ENCODE measurements around the gene NUMA1. TPM values are rescaled to one million over a fixed set of nuclear protein-coding genes. Genes with fewer than 3 reads are reported as not detected.

Gene NUMA1
- total and polyA plus RNA-seq, 2 experiments from 2014 or later: 33.2 to 104 TPM

DNA sequence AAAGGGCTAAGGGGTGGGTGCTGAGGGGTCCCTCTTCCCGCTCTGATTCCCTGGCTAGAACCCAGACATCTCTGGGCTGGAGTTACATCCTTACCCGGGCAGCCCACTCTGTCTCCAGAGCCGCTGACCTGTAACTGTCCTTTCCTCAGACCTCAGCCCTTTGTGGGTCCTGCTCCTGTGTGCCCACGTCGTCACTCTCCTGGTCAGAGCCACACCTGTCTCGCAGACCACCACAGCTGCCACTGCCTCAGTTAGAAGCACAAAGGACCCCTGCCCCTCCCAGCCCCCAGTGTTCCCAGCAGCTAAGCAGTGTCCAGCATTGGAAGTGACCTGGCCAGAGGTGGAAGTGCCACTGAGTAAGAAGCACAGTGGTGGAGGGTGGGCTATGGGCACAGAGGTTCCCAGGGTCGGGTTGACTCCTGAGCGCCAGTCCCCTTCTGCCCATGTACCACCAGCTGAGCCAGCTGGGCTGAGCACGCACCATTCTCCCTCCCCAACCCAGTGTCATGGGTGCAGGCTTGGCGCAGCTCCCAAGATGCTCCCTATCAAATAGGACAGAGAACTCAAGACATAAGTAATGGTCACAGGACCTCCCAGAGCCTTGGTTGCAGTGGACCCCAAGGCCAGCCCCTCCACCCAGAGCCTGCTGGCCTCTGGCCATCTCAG is 80.0 kb downstream of the NUMA1 start (continued):
- TF ChIP-seq ZNF462 (CRISPR knock-in tag; IDR thresholded peaks at IDR 0.05): no peak

DNA sequence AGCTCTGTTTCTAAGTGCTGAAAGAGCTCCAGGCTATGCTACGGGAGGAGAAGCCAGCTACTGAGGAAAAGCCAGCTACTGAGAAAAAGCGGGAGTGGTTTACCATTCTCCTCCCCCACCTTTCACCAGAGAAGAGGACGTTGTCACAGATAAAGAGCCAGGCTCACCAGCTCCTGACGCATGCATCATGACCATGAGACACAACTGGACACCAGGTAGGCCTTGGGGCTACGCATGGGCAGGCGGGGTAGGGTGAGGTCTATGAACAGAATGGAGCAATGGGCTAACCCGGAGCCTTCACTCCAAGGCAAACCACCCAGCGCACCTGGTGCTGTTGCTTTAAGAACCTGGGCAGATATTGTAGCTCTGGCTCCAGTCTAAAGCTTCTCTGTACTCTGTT is 80.5 kb downstream of the NUMA1 start:
- TF ChIP-seq NANOG (IDR thresholded peaks at IDR 0.05; ENCODE audit: borderline replicate concordance) (no peak), STAT1 (IDR thresholded peaks at IDR 0.05; ENCODE audit: unreplicated experiment) (no peak)
- H3F3A ChIP-seq (replicated peaks; ENCODE audit: low read depth): no peaks in the 10 kb centered on the region; the same call in 1 of the 2 replicates
- H3K27me3 ChIP-seq (ENCODE audit: insufficient read depth): no peaks in the 10 kb centered on the region
- Mint-ChIP-seq H3K4me1 (no peaks in the 10 kb centered on the region; the same call in 2 of the 3 replicates), H3K9me3 (no peaks in the 10 kb centered on the region), H3K27me3 (ENCODE audit: insufficient read depth, low read depth, poor library complexity) (peaks cover 18% of the 10 kb centered on the region), H3K4me3 (no peak overlapping the region), H3K27ac (no peak overlapping the region), H3K36me3 (ENCODE audit: low read depth) (peaks cover 40% of the 10 kb centered on the region)
- H3K9me2 ChIP-seq (ENCODE audit: insufficient read depth): no peaks in the 10 kb centered on the region
- H3K79me2 ChIP-seq (replicated peaks; ENCODE audit: insufficient read depth): no peaks in the 10 kb centered on the region
- no peak overlapping the region for H3K4me2 ChIP-seq
- no peak for DNase-seq (ENCODE audit: low spot score)
- no peak overlapping the region for H3K27ac ChIP-seq (ENCODE audit: low read depth)
- no peak overlapping the region for H3K4me3 ChIP-seq
- no peaks in the 10 kb centered on the region for H3K4me1 ChIP-seq (ENCODE audit: insufficient read depth)
- ATAC-seq: no peak
- peaks cover 11% of the 10 kb centered on the region; the same call in 1 of the 2 replicates for H4K20me1 ChIP-seq (replicated peaks; ENCODE audit: insufficient read depth)
- no peak overlapping the region for H2AFZ ChIP-seq
- 0 out of 2 replicates have a peak, but pooled peaks cover 5% of the 10 kb centered on the region for H3K36me3 ChIP-seq (ENCODE audit: insufficient read depth)

DNA sequence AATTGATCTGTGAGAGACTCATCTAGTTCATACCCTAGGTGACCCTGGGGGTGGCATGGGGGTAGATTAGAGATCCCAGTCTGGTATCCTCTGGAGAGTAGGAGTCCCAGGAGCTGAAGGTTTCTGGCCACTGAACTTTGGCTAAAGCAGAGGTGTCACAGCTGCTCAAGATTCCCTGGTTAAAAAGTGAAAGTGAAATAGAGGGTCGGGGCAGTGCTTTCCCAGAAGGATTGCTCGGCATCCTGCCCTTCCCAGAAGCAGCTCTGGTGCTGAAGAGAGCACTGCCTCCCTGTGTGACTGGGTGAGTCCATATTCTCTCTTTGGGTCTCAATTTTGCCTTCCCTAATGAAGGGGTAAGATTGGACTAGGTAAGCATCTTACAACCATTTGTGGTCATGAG is 81.0 kb downstream of the NUMA1 start:
- Histone ChIP-seq H3K27ac (ENCODE audit: low read depth) (no peak overlapping the region), H3K27me3 (ENCODE audit: insufficient read depth) (no peaks in the 10 kb centered on the region), H3K36me3 (ENCODE audit: insufficient read depth) (0 out of 2 replicates have a peak, but pooled peaks cover 5% of the 10 kb centered on the region), H3K79me2 (replicated peaks; ENCODE audit: insufficient read depth) (no peaks in the 10 kb centered on the region), H3F3A (replicated peaks; ENCODE audit: low read depth) (no peaks in the 10 kb centered on the region; the same call in 1 of the 2 replicates), H2AFZ (no peak overlapping the region), H3K4me3 (no peak overlapping the region), H3K4me2 (no peak overlapping the region), H4K20me1 (replicated peaks; ENCODE audit: insufficient read depth) (peaks cover 11% of the 10 kb centered on the region; the same call in 1 of the 2 replicates), H3K9me2 (ENCODE audit: insufficient read depth) (no peaks in the 10 kb centered on the region), H3K4me1 (ENCODE audit: insufficient read depth) (no peaks in the 10 kb centered on the region)
- Mint-ChIP-seq H3K4me1 (no peaks in the 10 kb centered on the region; the same call in 2 of the 3 replicates), H3K36me3 (ENCODE audit: low read depth) (peaks cover 36% of the 10 kb centered on the region), H3K27me3 (ENCODE audit: insufficient read depth, low read depth, poor library complexity) (peaks cover 18% of the 10 kb centered on the region), H3K27ac (no peak overlapping the region), H3K4me3 (no peak overlapping the region), H3K9me3 (no peaks in the 10 kb centered on the region)
- DNase-seq (ENCODE audit: low spot score) (no peak), ATAC-seq (no peak)
- TF ChIP-seq JUNB (IDR thresholded peaks at IDR 0.05; ENCODE audit: unreplicated experiment) (no peak), REST (IDR thresholded peaks at IDR 0.05; ENCODE audit: unreplicated experiment) (no peak), STAT1 (IDR thresholded peaks at IDR 0.05; ENCODE audit: unreplicated experiment) (no peak), EZH2phosphoT487 (IDR thresholded peaks at IDR 0.05; ENCODE audit: unreplicated experiment) (no peak), NANOG (IDR thresholded peaks at IDR 0.05; ENCODE audit: borderline replicate concordance) (no peak), EZH2 (IDR thresholded peaks at IDR 0.05; ENCODE audit: low read depth, unreplicated experiment) (no peak)
- TF ChIP-seq, protein P1, sequence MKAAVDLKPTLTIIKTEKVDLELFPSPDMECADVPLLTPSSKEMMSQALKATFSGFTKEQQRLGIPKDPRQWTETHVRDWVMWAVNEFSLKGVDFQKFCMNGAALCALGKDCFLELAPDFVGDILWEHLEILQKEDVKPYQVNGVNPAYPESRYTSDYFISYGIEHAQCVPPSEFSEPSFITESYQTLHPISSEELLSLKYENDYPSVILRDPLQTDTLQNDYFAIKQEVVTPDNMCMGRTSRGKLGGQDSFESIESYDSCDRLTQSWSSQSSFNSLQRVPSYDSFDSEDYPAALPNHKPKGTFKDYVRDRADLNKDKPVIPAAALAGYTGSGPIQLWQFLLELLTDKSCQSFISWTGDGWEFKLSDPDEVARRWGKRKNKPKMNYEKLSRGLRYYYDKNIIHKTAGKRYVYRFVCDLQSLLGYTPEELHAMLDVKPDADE (IDR thresholded peaks at IDR 0.05): no peak
